A673 (cell line): ENCODE data around the gene TEC. TPM values are rescaled to one million over a fixed set of nuclear protein-coding genes. Genes with fewer than 3 reads are reported as not detected.

Experiments used
- BruUV-seq: library from RNA; stranded (reverse); fragments of 400-500 nt; replicated peaks from 2 replicates; lab custom pipeline; 2021; lab: Mats Ljungman, UMichigan
- CTCF ChIA-PET: fragments of 300-600 bp; sonication (Branson Sonifier 250); formaldehyde crosslinking; loops from one replicate; lab custom pipeline; 2022; ENCODE audit warnings: antibody characterized with exemption; lab: Charles Lee
- POLR2A ChIA-PET: fragments of 300-600 bp; sonication (Branson Sonifier 250); formaldehyde crosslinking; loops from one replicate; lab custom pipeline; 2022; ENCODE audit warnings: antibody characterized with exemption; ENCODE audit not compliant: low non-redundant PET; lab: Charles Lee
- DNase-seq: peaks from one replicate; pipeline ENCODE4 v3.0.0-alpha.2; 2015; ENCODE audit warnings: low spot score
- H3K27ac ChIP-seq: fragments of 200-600 bp; sonication (generic); 2 replicates; pipeline ENCODE4 v1.5.1; 2016; ENCODE audit warnings: mixed run types, low read depth, mild to moderate bottlenecking, mixed read lengths, antibody characterized with exemption, low read length; ENCODE audit not compliant: poor library complexity, severe bottlenecking
- H3K27me3 ChIP-seq: fragments of 200-600 bp; sonication (generic); replicated peaks from 2 replicates; pipeline ENCODE4 v1.6.1; 2017; ENCODE audit warnings: mixed run types, low read depth, mild to moderate bottlenecking, mixed read lengths, antibody characterized with exemption, low read length; ENCODE audit not compliant: insufficient read depth, poor library complexity
- H3K36me3 ChIP-seq: fragments of 200-600 bp; sonication (generic); 2 replicates; pipeline ENCODE4 v1.6.1; 2016; ENCODE audit warnings: mixed run types, mild to moderate bottlenecking, mixed read lengths, antibody characterized with exemption, low read length; ENCODE audit not compliant: insufficient read depth, poor library complexity, severe bottlenecking
- H3K4me1 ChIP-seq: fragments of 200-600 bp; sonication (generic); 2 replicates; pipeline ENCODE4 v1.6.1; 2017; ENCODE audit warnings: mixed run types, mild to moderate bottlenecking, mixed read lengths, antibody characterized with exemption, low read length; ENCODE audit not compliant: insufficient read depth, poor library complexity, severe bottlenecking
- H3K4me3 ChIP-seq: fragments of 200-600 bp; sonication (generic); 2 replicates; pipeline ENCODE4 v1.5.1; 2016; ENCODE audit warnings: low read depth, mixed run types, mild to moderate bottlenecking, mixed read lengths, low read length; ENCODE audit not compliant: poor library complexity, severe bottlenecking
- H3K9me3 ChIP-seq: fragments of 200-600 bp; sonication (generic); 2 replicates; pipeline ENCODE4 v1.6.1; 2016; ENCODE audit warnings: mixed run types, low read depth, mild to moderate bottlenecking, mixed read lengths, antibody characterized with exemption, low read length; ENCODE audit not compliant: poor library complexity, severe bottlenecking
- EZH2 ChIP-seq: fragments of 200-600 bp; sonication (generic); IDR thresholded peaks from 2 replicates; pipeline ENCODE4 v1.6.1; 2017; ENCODE audit warnings: borderline replicate concordance, low read depth, mild to moderate bottlenecking, mixed read lengths, antibody characterized with exemption, low read length; ENCODE audit not compliant: poor library complexity, severe bottlenecking
- intact Hi-C: fragments of 100-400 bp; cut with micrococcal nuclease; formaldehyde crosslinking; loops from one replicate; pipeline ENCODE4 v1.10.0; 2022; ENCODE audit not compliant: unreplicated experiment
- total RNA-seq: library from RNA; stranded (reverse); gene quantifications from 2 replicates; pipeline ENCODE4 v1.2.3, GENCODE V29; 2021
- TF ChIP-seq, protein P1 (sequence below): fragments of 300-800, 200-600 bp; sonication (generic); conservative IDR thresholded peaks from 2 replicates; pipeline ENCODE4 v1.5.1; 2017; ENCODE audit warnings: low read depth, mild to moderate bottlenecking, antibody characterized with exemption, low read length, moderate library complexity, mixed read lengths

TEC gene
- total RNA-seq, 1 experiment from 2014 or later = 6.8 TPM

DNA sequence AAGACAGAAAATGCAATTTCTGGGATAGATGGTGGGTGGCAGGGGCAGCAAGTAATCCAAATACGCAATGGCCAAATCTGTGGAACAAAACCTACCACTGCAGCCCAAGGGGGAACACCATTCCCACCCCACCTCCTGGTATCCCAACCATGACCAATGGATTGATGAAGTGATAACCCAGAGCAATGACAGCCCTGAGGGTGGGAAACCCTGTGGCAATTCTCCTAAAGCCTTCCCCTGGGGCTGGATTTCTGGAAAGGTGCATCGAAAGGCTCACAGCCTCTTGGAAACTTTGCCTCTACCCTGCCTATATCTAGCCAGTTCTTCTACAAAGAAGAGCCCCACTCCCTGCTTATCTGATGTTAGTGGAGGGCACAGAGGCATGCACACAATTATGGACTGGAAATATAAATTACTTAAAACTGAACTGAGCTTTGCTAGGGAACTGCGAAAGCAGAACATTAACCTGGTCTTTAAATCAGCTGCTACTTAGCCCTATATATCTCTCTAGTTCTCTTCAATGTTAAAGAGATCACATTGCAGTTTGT is 75.6 kb downstream of the TEC start:
- Histone ChIP-seq H3K4me3 (no peak overlapping the region), H3K27ac (no peak overlapping the region), H3K9me3 (no peaks in the 10 kb centered on the region), H3K4me1 (peaks cover 4% of the 10 kb centered on the region), H3K36me3 (no peaks in the 10 kb centered on the region), H3K27me3 (no peaks in the 10 kb centered on the region)
- POLR2A ChIA-PET = interaction anchor here (0.6 kb wide), 1 partner anchor 31 kb away, joined by 4 read pairs; no protein-coding TSS in a partner anchor
- no peak for DNase-seq
- no peak for TF ChIP-seq EZH2
- TF ChIP-seq, protein P1, sequence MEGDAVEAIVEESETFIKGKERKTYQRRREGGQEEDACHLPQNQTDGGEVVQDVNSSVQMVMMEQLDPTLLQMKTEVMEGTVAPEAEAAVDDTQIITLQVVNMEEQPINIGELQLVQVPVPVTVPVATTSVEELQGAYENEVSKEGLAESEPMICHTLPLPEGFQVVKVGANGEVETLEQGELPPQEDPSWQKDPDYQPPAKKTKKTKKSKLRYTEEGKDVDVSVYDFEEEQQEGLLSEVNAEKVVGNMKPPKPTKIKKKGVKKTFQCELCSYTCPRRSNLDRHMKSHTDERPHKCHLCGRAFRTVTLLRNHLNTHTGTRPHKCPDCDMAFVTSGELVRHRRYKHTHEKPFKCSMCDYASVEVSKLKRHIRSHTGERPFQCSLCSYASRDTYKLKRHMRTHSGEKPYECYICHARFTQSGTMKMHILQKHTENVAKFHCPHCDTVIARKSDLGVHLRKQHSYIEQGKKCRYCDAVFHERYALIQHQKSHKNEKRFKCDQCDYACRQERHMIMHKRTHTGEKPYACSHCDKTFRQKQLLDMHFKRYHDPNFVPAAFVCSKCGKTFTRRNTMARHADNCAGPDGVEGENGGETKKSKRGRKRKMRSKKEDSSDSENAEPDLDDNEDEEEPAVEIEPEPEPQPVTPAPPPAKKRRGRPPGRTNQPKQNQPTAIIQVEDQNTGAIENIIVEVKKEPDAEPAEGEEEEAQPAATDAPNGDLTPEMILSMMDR = no peak
- CTCF ChIA-PET = no interaction called here
- intact Hi-C loops = no loop called here
- no TSS peak for BruUV-seq

DNA sequence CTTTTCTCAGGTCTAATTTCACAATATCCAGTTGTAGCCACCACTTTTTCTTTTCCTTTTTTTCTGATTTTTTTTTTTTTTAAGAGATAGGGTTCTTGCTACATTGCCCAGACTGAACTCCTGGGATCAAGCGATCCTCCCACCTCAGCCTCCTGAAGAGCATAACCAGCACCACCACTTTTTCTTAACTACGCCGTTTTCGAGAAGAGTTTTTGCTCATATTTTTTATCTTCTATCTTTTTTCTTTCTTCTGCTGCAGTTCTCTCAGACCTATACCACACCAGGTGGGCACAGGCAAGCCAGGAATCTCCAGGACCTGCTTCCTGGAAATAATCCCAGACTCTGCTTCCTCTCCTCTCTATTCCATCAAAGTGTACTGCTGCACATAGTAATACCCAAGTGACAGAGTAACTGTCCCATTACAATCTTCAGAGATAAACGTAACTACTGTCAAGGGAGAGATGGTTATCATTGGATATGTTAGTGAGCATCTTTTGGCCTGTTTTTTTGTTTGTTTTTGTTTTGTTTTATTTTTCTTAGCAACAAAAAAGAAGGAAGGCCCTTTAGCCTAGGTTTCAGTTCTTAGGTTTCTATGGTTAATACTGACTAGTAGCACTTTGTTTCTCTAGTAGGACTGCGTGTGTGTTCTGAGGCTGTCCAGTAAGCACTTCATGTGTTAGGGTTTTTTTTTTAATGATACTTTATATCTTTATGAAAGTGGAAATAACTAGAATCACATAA is 76.4 kb downstream of the TEC start:
- Histone ChIP-seq H3K9me3 (no peaks in the 10 kb centered on the region), H3K27ac (no peak overlapping the region), H3K4me1 (peaks cover 4% of the 10 kb centered on the region), H3K4me3 (no peak overlapping the region), H3K36me3 (no peaks in the 10 kb centered on the region), H3K27me3 (no peaks in the 10 kb centered on the region)
- DNase-seq = no peak
- ChIA-PET POLR2A (interaction anchor here (0.6 kb wide), 1 partner anchor 30 kb away, joined by 4 read pairs; no protein-coding TSS in a partner anchor), CTCF (no interaction called here)
- intact Hi-C loops = no loop called here
- TF ChIP-seq, protein P1 = no peak
- no TSS peak for BruUV-seq

DNA sequence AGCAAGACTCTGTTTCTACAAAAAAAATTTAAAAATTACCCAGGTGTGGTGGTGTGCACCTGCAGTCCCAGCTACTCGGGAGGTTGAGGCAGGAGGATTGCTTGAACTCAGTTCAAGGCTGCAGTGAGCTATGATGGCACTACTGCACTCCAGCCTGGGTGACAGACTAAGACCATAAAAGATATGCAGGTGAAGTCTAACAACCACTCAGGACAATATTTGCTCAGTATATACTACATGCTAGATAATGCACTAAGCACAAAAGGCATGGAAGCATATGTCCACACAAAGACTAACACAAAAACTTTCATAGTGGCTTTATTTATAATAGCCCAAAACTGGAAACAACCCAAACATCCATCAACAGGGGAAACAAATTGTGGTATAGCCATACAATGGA is 77.9 kb downstream of the TEC start:
- H3K27ac ChIP-seq = no peak overlapping the region
- no peaks in the 10 kb centered on the region for H3K9me3 ChIP-seq
- CTCF ChIA-PET = no interaction called here
- DNase-seq = no peak
- H3K27me3 ChIP-seq = no peaks in the 10 kb centered on the region
- intact Hi-C loops = no loop called here
- no peaks in the 10 kb centered on the region for H3K36me3 ChIP-seq
- TF ChIP-seq EZH2 = no peak
- TF ChIP-seq, protein P1 = no peak
- peaks cover 4% of the 10 kb centered on the region for H3K4me1 ChIP-seq
- POLR2A ChIA-PET = no interaction called here
- no TSS peak for BruUV-seq
- H3K4me3 ChIP-seq = no peak overlapping the region
